Ishikawa (cell line): ENCODE results near the gene TMEM107.

Experiments
- CEBPB ChIP-seq: IDR thresholded peaks from 2 replicates; pipeline ENCODE4 v1.6.1; 2012
- CREB1 ChIP-seq: IDR thresholded peaks from 2 replicates; pipeline ENCODE4 v1.6.1; 2012; ENCODE audit warnings: low read depth
- EGR1 ChIP-seq: IDR thresholded peaks from 2 replicates; pipeline ENCODE4 v1.6.1; 2012
- EP300 ChIP-seq: IDR thresholded peaks from 2 replicates; pipeline ENCODE4 v1.6.1; 2012; ENCODE audit warnings: borderline replicate concordance
- FOXM1 ChIP-seq: IDR thresholded peaks from 2 replicates; pipeline ENCODE4 v1.6.1; 2012; ENCODE audit warnings: low read depth, borderline replicate concordance
- NFIC ChIP-seq: IDR thresholded peaks from 2 replicates; pipeline ENCODE4 v1.6.1; 2012
- RAD21 ChIP-seq: IDR thresholded peaks from 2 replicates; pipeline ENCODE4 v1.6.1; 2012; ENCODE audit warnings: low read depth
- TAF1 ChIP-seq: IDR thresholded peaks from 2 replicates; pipeline ENCODE4 v1.6.1; 2012; ENCODE audit warnings: low read depth, mild to moderate bottlenecking
- TCF12 ChIP-seq: IDR thresholded peaks from 2 replicates; pipeline ENCODE4 v1.6.1; 2012; ENCODE audit warnings: low read depth
- TEAD4 ChIP-seq: IDR thresholded peaks from 2 replicates; pipeline ENCODE4 v1.6.1; 2012
- USF1 ChIP-seq: IDR thresholded peaks from 2 replicates; pipeline ENCODE4 v1.6.1; 2012
- YY1 ChIP-seq: IDR thresholded peaks from 2 replicates; pipeline ENCODE4 v1.6.1; 2012; ENCODE audit warnings: low read depth
- ZBTB7A ChIP-seq: IDR thresholded peaks from 2 replicates; pipeline ENCODE4 v1.6.1; 2012; ENCODE audit warnings: low read depth
- TF ChIP-seq, protein P1 (sequence below): IDR thresholded peaks from 2 replicates; pipeline ENCODE4 v1.6.1; 2012
- TF ChIP-seq, protein P2 (sequence below): IDR thresholded peaks from 2 replicates; pipeline ENCODE4 v1.6.1; 2012; ENCODE audit warnings: low read depth, mild to moderate bottlenecking

Gene TMEM107

DNA sequence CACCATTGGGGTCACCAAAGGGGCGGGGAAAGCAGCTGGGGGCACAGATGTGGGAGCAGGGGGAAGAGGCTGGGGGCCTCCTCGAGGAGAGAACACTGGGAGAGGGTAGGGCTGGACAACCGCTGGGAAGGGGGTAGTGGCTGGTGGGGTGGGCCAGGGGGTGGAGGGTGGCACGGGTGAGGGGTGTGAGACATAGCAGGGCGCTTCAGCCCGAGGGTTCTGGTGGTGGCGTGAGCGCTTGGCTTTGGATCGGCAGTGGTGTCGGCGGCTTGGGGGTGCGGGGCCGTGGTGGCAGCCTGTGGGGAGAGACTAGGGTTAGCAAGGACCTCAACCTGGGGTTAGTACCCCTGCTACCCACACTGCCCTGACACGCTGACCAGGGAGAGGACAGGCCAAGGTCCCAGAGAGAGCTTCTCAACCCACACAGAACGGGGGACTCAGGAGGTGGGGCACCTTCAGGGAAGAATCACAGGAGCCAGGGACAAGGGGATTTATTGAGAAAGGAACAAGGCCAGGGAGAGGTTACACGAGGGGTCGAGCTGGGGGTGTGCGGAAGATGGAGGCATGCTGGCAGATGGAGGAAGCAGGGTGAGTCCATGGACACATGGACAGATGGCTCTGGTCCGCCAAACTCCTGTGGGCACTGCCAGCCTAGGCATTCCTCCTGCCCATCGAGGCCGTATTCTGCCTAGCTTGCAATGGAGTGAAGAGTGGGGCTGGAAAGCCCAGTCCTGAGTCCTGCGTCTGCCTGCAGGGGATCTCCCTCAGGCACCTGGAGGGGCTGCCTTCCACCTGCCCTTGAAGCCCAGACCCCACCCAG is 32.4 kb downstream of the TMEM107 start:
- TF ChIP-seq RAD21 (no peak), FOXM1 (no peak)

DNA sequence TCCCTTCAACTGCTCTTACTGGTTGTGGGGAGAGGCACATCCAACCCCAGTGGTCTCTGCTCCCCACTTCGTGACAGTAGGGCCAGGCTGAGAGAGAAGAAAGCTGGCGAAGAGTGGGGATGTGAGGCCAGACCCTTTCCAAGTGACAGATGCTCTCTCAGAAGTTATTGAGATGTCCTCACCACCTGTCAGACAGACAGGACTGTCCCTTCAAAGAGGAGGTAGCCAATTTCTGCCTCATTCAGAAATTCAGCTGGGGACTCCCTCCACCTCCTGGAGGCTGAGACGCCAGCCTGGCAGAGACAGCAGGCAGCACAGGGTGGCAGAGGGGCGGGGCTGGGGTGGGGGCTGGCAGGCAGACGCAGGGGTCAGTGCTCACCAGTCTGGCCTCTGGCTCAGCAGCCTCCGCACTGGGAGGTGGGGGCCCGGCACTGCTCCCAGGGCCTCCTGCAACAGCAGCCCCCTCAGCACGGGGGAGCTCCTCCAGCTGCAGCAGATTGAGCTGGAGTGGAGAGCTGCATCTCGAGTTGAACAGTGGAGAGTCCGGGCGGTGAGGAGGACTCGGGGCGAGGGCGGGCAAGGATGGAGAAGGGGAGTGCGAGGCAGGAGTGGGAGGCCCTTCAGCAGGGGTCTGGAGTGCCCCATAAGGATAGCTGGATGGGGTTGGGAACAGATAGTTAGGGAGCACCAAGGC is 33.1 kb downstream of the TMEM107 start:
- no peak for TF ChIP-seq TEAD4
- no peak for TF ChIP-seq TCF12
- no peak for TF ChIP-seq NFIC
- no peak for TF ChIP-seq FOXM1
- TF ChIP-seq CREB1, result no peak
- TF ChIP-seq EGR1, result no peak
- no peak for TF ChIP-seq RAD21
- no peak for TF ChIP-seq ZBTB7A
- TF ChIP-seq, protein P1, sequence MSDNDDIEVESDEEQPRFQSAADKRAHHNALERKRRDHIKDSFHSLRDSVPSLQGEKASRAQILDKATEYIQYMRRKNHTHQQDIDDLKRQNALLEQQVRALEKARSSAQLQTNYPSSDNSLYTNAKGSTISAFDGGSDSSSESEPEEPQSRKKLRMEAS, result no peak
- no peak for TF ChIP-seq EP300

DNA sequence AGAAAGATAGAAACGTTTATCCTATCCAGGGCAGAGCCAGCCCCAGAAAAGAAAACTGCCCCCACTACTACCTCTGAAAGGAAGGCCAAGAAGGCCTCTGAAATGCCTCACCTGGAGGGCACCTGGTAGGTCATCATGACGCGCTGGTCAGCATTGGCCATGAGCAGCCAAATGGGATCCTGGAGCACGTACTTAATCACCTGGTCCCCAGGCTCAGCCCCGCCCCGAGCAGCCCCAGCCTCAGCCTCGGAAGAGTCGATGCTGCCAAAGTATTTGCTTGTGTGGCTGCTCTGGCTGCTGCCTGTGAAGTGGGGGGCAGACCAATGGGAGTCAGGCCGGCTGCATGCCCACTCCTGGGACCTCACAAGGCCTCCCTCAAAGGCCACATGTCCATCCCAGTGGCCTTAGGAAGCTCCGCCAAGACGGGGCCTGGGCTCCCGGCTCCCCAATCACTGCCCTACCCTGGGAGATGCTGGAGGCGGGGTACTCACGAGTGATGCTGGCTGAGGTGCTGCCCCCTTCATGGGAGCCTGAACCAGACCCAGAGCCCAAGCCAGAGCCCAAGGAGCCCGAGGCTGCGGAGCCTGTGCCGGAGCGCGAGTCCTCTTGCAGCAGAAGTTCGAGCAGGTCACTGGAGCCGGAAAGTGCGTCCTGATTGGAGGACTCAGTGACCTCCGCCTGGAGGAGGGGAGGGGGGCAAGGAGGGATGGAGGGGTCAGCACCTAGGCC is 33.9 kb downstream of the TMEM107 start:
- TF ChIP-seq CREB1, result no peak
- no peak for TF ChIP-seq EP300
- no peak for TF ChIP-seq ZBTB7A
- TF ChIP-seq EGR1, result no peak
- TF ChIP-seq NFIC, result no peak
- TF ChIP-seq, protein P2, sequence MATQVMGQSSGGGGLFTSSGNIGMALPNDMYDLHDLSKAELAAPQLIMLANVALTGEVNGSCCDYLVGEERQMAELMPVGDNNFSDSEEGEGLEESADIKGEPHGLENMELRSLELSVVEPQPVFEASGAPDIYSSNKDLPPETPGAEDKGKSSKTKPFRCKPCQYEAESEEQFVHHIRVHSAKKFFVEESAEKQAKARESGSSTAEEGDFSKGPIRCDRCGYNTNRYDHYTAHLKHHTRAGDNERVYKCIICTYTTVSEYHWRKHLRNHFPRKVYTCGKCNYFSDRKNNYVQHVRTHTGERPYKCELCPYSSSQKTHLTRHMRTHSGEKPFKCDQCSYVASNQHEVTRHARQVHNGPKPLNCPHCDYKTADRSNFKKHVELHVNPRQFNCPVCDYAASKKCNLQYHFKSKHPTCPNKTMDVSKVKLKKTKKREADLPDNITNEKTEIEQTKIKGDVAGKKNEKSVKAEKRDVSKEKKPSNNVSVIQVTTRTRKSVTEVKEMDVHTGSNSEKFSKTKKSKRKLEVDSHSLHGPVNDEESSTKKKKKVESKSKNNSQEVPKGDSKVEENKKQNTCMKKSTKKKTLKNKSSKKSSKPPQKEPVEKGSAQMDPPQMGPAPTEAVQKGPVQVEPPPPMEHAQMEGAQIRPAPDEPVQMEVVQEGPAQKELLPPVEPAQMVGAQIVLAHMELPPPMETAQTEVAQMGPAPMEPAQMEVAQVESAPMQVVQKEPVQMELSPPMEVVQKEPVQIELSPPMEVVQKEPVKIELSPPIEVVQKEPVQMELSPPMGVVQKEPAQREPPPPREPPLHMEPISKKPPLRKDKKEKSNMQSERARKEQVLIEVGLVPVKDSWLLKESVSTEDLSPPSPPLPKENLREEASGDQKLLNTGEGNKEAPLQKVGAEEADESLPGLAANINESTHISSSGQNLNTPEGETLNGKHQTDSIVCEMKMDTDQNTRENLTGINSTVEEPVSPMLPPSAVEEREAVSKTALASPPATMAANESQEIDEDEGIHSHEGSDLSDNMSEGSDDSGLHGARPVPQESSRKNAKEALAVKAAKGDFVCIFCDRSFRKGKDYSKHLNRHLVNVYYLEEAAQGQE, result no peak

GRCh38 chr17:8141741-8142140 is 34.4 kb downstream of the TMEM107 start:
- TF ChIP-seq CEBPB (no peak), TCF12 (no peak), TEAD4 (no peak), ZBTB7A (no peak), FOXM1 (no peak), RAD21 (no peak), USF1 (no peak), EP300 (no peak), YY1 (no peak), EGR1 (no peak), NFIC (no peak), TAF1 (no peak), CREB1 (no peak)
- TF ChIP-seq, protein P2, result no peak
- TF ChIP-seq, protein P1, result no peak

DNA sequence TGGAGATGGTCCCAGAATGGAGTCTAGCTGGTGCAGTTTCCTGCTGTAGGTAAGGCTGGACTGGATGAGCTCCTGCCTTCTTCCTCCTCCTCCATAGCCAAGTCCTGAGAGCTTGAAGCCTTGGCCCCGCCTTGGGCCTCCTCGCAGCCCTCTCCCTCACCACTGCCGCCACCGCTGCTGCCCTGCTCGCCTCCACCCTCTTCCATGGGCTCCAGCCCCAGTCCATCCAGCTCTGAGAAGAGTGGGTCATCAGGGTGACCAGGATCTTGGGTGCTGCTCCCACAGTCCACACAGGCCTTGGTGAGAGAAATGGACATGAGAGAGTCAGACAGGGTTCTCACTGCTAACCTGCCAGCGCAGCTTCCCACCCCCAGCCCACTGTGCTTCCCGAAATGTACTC is 35.1 kb downstream of the TMEM107 start:
- TF ChIP-seq FOXM1 (no peak), TEAD4 (no peak), NFIC (no peak), TCF12 (no peak), CEBPB (no peak), ZBTB7A (no peak)
- TF ChIP-seq, protein P2, result no peak
